H1 (cell line): ENCODE measurements around the gene ENO3. TPM values are rescaled to one million over a fixed set of nuclear protein-coding genes. Genes with fewer than 3 reads are reported as not detected.

ENCODE experiments used
- BACH1 ChIP-seq: IDR thresholded peaks from 2 replicates; pipeline ENCODE4 v1.6.1; 2012; ENCODE audit warnings: low read length, improper control_type of control experiment
- CHD1 ChIP-seq: IDR thresholded peaks from 2 replicates; pipeline ENCODE4 v1.6.1; 2012; ENCODE audit warnings: low read depth, low read length, improper control_type of control experiment
- CTCF ChIP-seq, 3 experiments: IDR thresholded peaks; 1 replicate in 2 of 3; 2 replicates in 1 of 3; pipeline versions ENCODE4 v1.5.1 to v1.6.1; 2011; ENCODE audit warnings: low read length in 3 of 3, mild to moderate bottlenecking in 3 of 3, inconsistent platforms in 2 of 3, low read depth in 1 of 3, moderate library complexity in 1 of 3; ENCODE audit not compliant: insufficient read depth in 1 of 3; ENCODE audit errors: control extremely low read depth in 1 of 3
- GABPA ChIP-seq: IDR thresholded peaks from 2 replicates; pipeline ENCODE4 v1.6.1; 2011; ENCODE audit warnings: mild to moderate bottlenecking, low read length, moderate library complexity, borderline replicate concordance; ENCODE audit not compliant: insufficient read depth
- RAD21 ChIP-seq, 2 experiments: IDR thresholded peaks in 1 of 2; conservative IDR thresholded peaks in 1 of 2; 2 replicates each; pipeline ENCODE4 v1.6.1; 2011; ENCODE audit warnings: low read depth in 2 of 2, low read length in 2 of 2, improper control_type of control experiment in 1 of 2, inconsistent platforms in 1 of 2, mild to moderate bottlenecking in 1 of 2, moderate library complexity in 1 of 2
- SP2 ChIP-seq: IDR thresholded peaks from 2 replicates; pipeline ENCODE4 v1.6.1; 2012; ENCODE audit warnings: mild to moderate bottlenecking, low read length, inconsistent platforms
- SUZ12 ChIP-seq: fragments of 200-600 bp; sonication (generic); IDR thresholded peaks from 2 replicates; pipeline ENCODE4 v1.6.1; 2012; ENCODE audit warnings: mild to moderate bottlenecking, inconsistent platforms, low read length, moderate library complexity, mixed read lengths
- TAF1 ChIP-seq: IDR thresholded peaks from 2 replicates; pipeline ENCODE4 v1.6.1; 2011; ENCODE audit warnings: mild to moderate bottlenecking, low read depth, low read length
- YY1 ChIP-seq: IDR thresholded peaks from 2 replicates; pipeline ENCODE4 v1.6.1; 2011; ENCODE audit warnings: low read depth, mild to moderate bottlenecking, low read length
- polyA plus RNA-seq, 7 experiments: library from polyadenylated mRNA; depleted of rRNA in 3 of 7; stranded (reverse) in 5 of 7; unstranded in 2 of 7; fragments of >200 nt in 5 of 7; fragments of 200-250 nt in 2 of 7; gene quantifications; 1 replicate in 5 of 7; 2 replicates in 1 of 7; 4 replicates in 1 of 7; pipeline versions ENCODE4 v1.2.1 to v1.2.3, GENCODE V29; 2011 to 2013; ENCODE audit warnings: missing spikeins in 2 of 7, mixed read lengths in 2 of 7
- total RNA-seq: library from RNA; stranded (reverse); fragmentation: NEBNext Ultra II Directional; extraction: Animal tissue kit (Norgen Biotek cat#: 25700); gene quantifications from 2 replicates; pipeline ENCODE4 v1.2.1, GENCODE V29; 2021

Gene ENO3
- total and polyA plus RNA-seq, 2 of the 8 experiments (the other 6 are each of a cell fraction or from before 2014, with no cell fraction given), result 25.0 to 25.7 TPM

GRCh38 chr17:4934173-4934979, 16.5 kb upstream of the ENO3 start (continued):
- TF ChIP-seq CTCF (IDR thresholded peaks at IDR 0.05; ENCODE audit: control extremely low read depth in 1 of 3, insufficient read depth in 1 of 3, low read depth in 1 of 3, low read length in 3 of 3) (peak; percentile 15 to 55 (median 51)), RAD21 (IDR thresholded peaks at IDR 0.05 in 1 of 2, conservative IDR thresholded peaks at IDR 0.05 in 1 of 2; ENCODE audit: low read depth in 2 of 2, low read length in 2 of 2) (peak; percentile 25 to 52; a peak in 3 of 4 replicates), BACH1 (peak; percentile 11; the same call in 1 of the 2 replicates), SP2 (no peak), SUZ12 (no peak), CHD1 (no peak), TAF1 (no peak), GABPA (0 out of 2 replicates have a peak, but pooled peaks have one; percentile 37), YY1 (peak; percentile 54; the same call in 1 of the 2 replicates)
